HG03135 (cell line): ENCODE measurements around the gene TMTC1.

Experiments used
- ATAC-seq: cut with Tn5 transposase; IDR thresholded peaks from one replicate; pipeline ENCODE4 v1.9.1; 2021; ENCODE audit warnings: mild to moderate bottlenecking, moderate library complexity; ENCODE audit not compliant: unreplicated experiment

Gene TMTC1

DNA sequence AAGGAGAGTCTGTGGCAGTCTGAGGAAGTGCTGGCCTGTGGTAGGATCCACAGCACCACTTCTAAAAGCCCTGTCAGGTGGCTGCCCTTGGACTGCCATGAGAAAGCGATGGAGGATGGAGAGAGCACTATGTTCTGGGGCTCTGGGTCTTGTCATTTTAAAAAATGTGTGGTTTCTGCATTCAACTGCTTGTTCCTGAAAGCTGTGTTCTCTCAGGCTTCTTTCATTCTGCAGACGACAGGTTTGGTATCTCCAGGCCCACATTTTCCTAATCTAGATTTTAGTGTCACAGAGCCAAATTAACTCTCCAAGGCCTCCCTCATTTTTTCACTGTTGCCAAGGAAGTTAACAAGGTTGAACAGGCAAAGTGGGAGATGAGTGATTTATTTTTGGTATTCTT lies 296.8 kb downstream of the TMTC1 start:
- ATAC-seq: no peak

DNA sequence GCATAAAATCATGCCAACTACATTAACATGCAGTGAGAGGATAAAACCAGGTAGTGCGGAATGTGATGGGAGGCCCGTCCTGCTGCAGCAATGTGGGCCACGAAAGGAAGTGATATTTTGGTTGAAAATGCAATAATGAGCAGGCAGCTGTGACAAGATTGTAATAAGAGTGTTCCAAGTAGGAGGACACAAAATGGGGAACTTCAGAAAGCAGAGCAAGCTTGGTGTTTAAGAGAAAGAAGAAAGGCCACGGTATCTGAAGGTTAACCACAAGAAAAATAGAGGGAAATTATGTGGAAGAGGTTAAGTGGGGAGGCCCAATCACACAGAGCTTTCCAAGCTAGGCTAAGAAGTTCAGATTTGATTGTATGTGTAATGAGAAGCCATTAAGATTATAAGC lies 320.5 kb downstream of the TMTC1 start:
- no peak for ATAC-seq

DNA sequence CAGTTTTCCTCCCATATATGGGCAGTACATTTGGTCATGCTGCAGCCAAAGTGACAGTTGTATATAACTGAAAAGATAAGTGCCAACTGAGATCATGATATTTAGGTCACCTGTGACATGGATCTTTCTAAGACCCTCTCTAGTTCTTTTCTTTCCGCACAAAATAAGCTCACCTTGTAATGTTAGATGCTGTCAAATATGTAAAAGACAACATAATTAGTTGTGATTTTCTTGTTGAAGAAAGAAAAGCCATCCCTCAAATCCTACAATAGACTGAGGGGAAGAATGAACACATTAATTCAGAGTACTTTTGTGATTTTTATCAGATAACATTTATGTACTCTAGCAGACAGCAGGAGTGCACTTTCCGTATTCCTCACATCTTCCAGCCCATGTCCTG lies 323.7 kb downstream of the TMTC1 start:
- no peak for ATAC-seq

DNA sequence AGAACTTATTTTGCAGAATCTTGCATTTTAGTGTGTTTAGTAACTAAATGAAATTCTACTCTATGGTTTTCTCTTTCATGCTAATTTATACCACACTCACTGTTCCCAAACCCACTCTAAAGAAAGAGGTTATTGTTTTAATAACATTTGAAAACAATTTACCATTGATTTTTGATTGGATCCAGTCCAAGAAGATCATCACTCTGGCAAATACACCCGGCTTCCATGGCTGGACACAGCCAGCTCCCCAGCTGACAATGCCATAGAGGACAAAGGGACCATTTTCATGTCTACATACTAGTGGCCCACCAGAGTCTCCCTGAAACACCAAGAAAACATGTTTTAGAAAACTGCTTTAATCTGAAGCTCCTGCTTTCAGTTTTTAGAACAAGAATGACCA lies 328.7 kb downstream of the TMTC1 start:
- no peak for ATAC-seq

DNA sequence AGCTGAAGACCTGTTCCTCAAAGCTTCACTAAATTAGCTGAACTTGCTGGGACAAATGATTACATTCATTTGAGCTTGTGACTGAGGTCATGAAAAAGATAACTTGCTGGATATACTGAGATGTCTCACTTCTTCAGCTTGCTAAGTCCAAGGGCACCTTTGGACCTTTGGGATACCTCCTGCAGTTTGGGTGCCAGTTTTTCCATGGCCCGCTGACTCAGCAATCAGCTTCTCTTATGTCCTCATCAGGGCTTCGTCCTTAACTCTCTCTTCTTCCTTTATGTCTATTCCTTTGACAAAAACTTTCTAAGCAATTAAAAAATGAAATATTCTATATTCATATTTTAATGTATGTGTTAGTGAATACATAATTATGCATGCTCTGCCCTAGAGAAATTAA lies 331.9 kb downstream of the TMTC1 start:
- no peak for ATAC-seq
